Upper lobe of left lung (tissue), 6 donors: ENCODE data around the gene OR5C1. TPM values are rescaled to one million over a fixed set of nuclear protein-coding genes. Genes with fewer than 3 reads are reported as not detected.
A peak's percentile ranks its signal among the peaks of the same experiment; 100 is the strongest.

Experiments used
- ATAC-seq, 2 donors: fragments of 200-7000 bp; cut with Tn5 transposase; one replicate each; pipeline ENCODE4 v1.9.1; 2022; ENCODE audit warnings: mild to moderate bottlenecking in 2 of 2, moderate library complexity in 2 of 2; ENCODE audit not compliant: low FRiP score in 2 of 2
- DNase-seq, 2 donors: peaks; one replicate each; pipeline ENCODE4 v3.0.0-alpha.2; 2019 to 2020
- H3K27ac ChIP-seq, 4 donors: fragments of 200-600 bp; sonication (generic); one replicate each; pipeline ENCODE4 v1.5.1; 2016 to 2019
- H3K27me3 ChIP-seq, 4 donors: fragments of 200-600 bp; sonication (generic); one replicate each; pipeline ENCODE4 v1.5.1; 2017 to 2019
- H3K36me3 ChIP-seq, 4 donors: fragments of 200-600 bp; sonication (generic); one replicate each; pipeline ENCODE4 v1.5.1; 2016 to 2019
- H3K4me1 ChIP-seq, 4 donors: fragments of 200-600 bp; sonication (generic); one replicate each; pipeline ENCODE4 v1.5.1; 2018 to 2019
- H3K4me3 ChIP-seq, 4 donors: fragments of 200-600 bp; sonication (generic); one replicate each; pipeline ENCODE4 v1.5.1; 2017 to 2019; ENCODE audit warnings: mild to moderate bottlenecking in 2 of 4, moderate library complexity in 1 of 4
- H3K9me3 ChIP-seq, 4 donors: fragments of 200-600 bp; sonication (generic); one replicate each; pipeline ENCODE4 v1.5.1; 2018 to 2019
- EP300 ChIP-seq, 4 donors: sonication (generic); formaldehyde crosslinking; IDR thresholded peaks; one replicate each; pipeline ENCODE4 v1.5.1; 2017; ENCODE audit warnings: antibody characterized with exemption in 4 of 4, control low read depth in 2 of 4
- POLR2A ChIP-seq, 4 donors: fragments of 450-650 bp; IDR thresholded peaks; one replicate each; pipeline ENCODE4 v1.5.1; 2016 to 2017; ENCODE audit warnings: antibody characterized with exemption in 4 of 4, mild to moderate bottlenecking in 2 of 4
- POLR2AphosphoS5 ChIP-seq, 2 donors: sonication (generic); formaldehyde crosslinking; IDR thresholded peaks; one replicate each; pipeline ENCODE4 v1.5.1; 2017; ENCODE audit warnings: antibody characterized with exemption in 2 of 2
- WGBS, 2 donors: methylation state at CpG; one replicate each; pipeline ENCODE4 v1.1.5; 2017 to 2018; 5-methylcytosine and 5-hydroxymethylcytosine counted together
- total RNA-seq, 6 donors: library from RNA; depleted of rRNA in 4 of 6; stranded (reverse); fragments of >200 nt in 4 of 6; gene quantifications; one replicate each; pipeline versions ENCODE4 v1.1.0 to v1.2.1, GENCODE V29; 2016 to 2021
- TF ChIP-seq, protein P1 (sequence below), 6 experiments: fragments of 450-650 bp in 4 of 6; fragments of 200-600 bp in 2 of 6; sonication (generic) in 2 of 6; IDR thresholded peaks; one replicate each; pipeline ENCODE4 v1.5.1; 2016 to 2019; ENCODE audit warnings: antibody characterized with exemption in 6 of 6
- donor health status: DM: no; HTN: no; CAD: no; lungs with moderate emphysema.
- donor health status: DM: no; HTN: yes; CAD: no; lungs with severe emphysema.

OR5C1 gene
- total RNA-seq, 6 donors from 2014 or later, result not detected

GRCh38 chr9:122810306-122810946 is 21.7 kb downstream of the OR5C1 start:
- DNase-seq (peak in 1 of 2 donors; percentile 58), ATAC-seq (peak; percentile 88 to 93)
- Histone ChIP-seq H3K4me1 (peaks cover 5 to 11% (median 9%) of the 10 kb centered on the region in 4 donors), H3K36me3 (no peaks in the 10 kb centered on the region), H3K4me3 (no peak overlapping the region), H3K27ac (no peak overlapping the region), H3K9me3 (no peaks in the 10 kb centered on the region), H3K27me3 (no peaks in the 10 kb centered on the region)
- 1 to 6% methylated on average over 8 of the region's 8 CpGs for WGBS, 2 donors
- no peak for TF ChIP-seq EP300 (IDR thresholded peaks at IDR 0.05)
- TF ChIP-seq, protein P1, sequence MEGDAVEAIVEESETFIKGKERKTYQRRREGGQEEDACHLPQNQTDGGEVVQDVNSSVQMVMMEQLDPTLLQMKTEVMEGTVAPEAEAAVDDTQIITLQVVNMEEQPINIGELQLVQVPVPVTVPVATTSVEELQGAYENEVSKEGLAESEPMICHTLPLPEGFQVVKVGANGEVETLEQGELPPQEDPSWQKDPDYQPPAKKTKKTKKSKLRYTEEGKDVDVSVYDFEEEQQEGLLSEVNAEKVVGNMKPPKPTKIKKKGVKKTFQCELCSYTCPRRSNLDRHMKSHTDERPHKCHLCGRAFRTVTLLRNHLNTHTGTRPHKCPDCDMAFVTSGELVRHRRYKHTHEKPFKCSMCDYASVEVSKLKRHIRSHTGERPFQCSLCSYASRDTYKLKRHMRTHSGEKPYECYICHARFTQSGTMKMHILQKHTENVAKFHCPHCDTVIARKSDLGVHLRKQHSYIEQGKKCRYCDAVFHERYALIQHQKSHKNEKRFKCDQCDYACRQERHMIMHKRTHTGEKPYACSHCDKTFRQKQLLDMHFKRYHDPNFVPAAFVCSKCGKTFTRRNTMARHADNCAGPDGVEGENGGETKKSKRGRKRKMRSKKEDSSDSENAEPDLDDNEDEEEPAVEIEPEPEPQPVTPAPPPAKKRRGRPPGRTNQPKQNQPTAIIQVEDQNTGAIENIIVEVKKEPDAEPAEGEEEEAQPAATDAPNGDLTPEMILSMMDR (IDR thresholded peaks at IDR 0.05), result peak; percentile 68 to 89 (median 75)

DNA sequence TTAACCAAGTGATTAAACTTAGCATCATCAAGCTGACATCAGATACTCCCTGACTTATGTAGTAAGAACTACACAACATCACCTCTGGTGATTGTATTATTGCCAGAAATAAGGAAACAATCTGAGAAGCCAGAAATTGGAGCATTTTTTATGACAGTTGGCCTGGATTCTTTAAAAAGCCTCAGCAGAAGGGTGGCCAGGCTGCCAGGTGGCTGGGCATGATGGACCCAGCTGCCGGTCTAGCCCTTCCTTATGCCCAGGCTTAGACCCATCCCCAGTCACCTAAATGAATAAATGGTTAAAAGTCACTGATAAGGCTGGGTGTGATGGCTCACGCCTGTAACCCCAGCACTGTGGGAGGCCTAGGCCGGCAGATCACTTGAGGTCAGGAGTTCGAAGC is 24.0 kb downstream of the OR5C1 start:
- Histone ChIP-seq H3K4me3 (no peak overlapping the region), H3K36me3 (peaks cover 0 to 11% (median 2%) of the 10 kb centered on the region in 4 donors), H3K27me3 (no peaks in the 10 kb centered on the region), H3K9me3 (no peaks in the 10 kb centered on the region), H3K4me1 (peaks cover 18 to 29% (median 23%) of the 10 kb centered on the region in 4 donors), H3K27ac (no peak overlapping the region)
- TF ChIP-seq, protein P1 (IDR thresholded peaks at IDR 0.05), result no peak
- TF ChIP-seq POLR2A (IDR thresholded peaks at IDR 0.05), result no peak
- WGBS, 2 donors, result 70 to 89% methylated on average over 4 of the region's 4 CpGs
- ATAC-seq (no peak), DNase-seq (no peak)

DNA sequence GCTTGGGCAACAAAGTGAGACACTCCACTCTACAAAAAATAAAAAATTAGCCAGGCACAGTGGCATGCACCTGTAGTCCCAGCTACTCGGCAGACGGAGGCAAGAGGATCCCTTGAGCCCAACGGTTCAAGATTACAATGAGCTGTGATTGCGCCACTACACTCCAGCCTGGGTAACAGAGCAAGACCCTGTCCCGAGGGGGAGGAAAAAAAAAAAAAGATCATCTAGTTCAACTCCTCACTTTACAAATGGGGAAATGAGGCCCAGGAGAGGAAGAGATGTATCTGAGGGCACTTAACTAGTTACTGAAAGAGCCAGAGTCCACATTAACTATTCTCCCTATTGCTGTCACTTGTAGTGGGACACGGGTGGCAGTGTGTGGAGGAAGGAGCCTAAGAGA is 25.8 kb downstream of the OR5C1 start:
- TF ChIP-seq EP300 (IDR thresholded peaks at IDR 0.05), result no peak
- TF ChIP-seq POLR2AphosphoS5 (IDR thresholded peaks at IDR 0.05), result no peak
- TF ChIP-seq, protein P1 (IDR thresholded peaks at IDR 0.05), result no peak
- TF ChIP-seq POLR2A (IDR thresholded peaks at IDR 0.05), result no peak
- no peak for ATAC-seq
- WGBS, 2 donors, result 47 to 74% methylated on average over 6 of the region's 6 CpGs

DNA sequence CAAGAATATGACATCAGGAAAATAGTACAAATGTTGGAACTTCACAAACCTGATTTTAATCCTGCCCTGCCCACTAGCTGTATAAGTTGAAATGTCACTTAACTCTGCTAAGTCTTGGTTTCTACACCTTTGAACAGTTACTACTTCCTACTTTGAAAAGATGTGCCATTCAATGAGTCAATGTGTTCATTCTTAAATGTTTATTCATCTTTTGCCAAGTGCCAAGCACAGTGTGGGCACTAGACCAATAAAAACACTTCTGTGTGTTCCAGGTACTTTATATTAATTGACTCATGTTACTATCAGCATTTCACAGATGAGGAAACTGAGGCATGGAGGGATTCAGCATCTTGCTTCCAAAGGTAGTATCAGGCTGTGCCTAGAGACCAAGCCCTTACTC is 26.8 kb downstream of the OR5C1 start:
- DNase-seq (no peak), ATAC-seq (no peak)
- TF ChIP-seq, protein P1 (IDR thresholded peaks at IDR 0.05), result no peak
- no peak for TF ChIP-seq EP300 (IDR thresholded peaks at IDR 0.05)
- no peak for TF ChIP-seq POLR2A (IDR thresholded peaks at IDR 0.05)
- TF ChIP-seq POLR2AphosphoS5 (IDR thresholded peaks at IDR 0.05), result no peak
- peaks cover 30 to 37% (median 32%) of the 10 kb centered on the region in 4 donors for H3K4me1 ChIP-seq
- H3K4me3 ChIP-seq, result peak overlapping the region in 1 of 4 donors; percentile 15
- H3K27ac ChIP-seq, result peak overlapping the region; percentile 55 to 67 (median 61)
- no peaks in the 10 kb centered on the region for H3K9me3 ChIP-seq
- H3K36me3 ChIP-seq, result peaks cover 0 to 20% (median 10%) of the 10 kb centered on the region in 4 donors
- H3K27me3 ChIP-seq, result no peaks in the 10 kb centered on the region

More for the DNA sequence above, 25.8 kb downstream of the OR5C1 start:
- Histone ChIP-seq H3K4me3 (no peak overlapping the region), H3K27me3 (no peaks in the 10 kb centered on the region), H3K27ac (peak overlapping the region in 2 of 4 donors; percentile 4 to 63), H3K9me3 (no peaks in the 10 kb centered on the region), H3K4me1 (peaks cover 25 to 32% (median 28%) of the 10 kb centered on the region in 4 donors), H3K36me3 (peaks cover 0 to 14% (median 3%) of the 10 kb centered on the region in 4 donors)
- DNase-seq, result no peak
